Measurements from ENCODE around the gene CACNA2D2.

Gene CACNA2D2

DNA sequence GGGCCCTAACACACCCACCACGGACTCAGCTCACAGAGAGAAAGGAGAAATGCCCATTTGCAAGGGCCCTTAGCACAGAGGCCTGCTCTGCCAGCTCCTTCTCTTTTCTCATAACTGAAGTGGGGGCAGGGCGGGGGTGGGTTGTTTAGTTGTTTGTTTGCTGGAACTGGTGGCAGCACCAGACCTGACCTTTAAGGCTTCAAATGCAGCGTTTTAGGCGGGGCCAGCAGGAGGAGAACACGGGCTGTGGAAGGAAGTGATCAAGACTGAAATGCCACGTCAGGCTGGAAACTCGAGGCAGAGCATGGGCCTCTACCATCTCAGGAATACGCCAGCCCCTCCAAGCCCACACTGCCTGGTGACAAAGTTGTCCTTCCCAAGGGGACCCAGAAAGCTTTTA lies 9.3 kb downstream of the CACNA2D2 start:
- Histone ChIP-seq H3K9me3 (ENCODE audit: insufficient read depth, low read length) (no peaks in the 10 kb centered on the region), H3K4me3 (ENCODE audit: insufficient read depth, low read length, poor library complexity, severe bottlenecking) (no peak overlapping the region), H3K27me3 (ENCODE audit: low read length) (no peaks in the 10 kb centered on the region), H3K9me2 (replicated peaks; ENCODE audit: insufficient read depth, low read length) (no peaks in the 10 kb centered on the region), H4K20me1 (ENCODE audit: low read depth, low read length) (no peaks in the 10 kb centered on the region), H3K9ac (ENCODE audit: low read length) (no peak overlapping the region), H3K4me2 (ENCODE audit: low read depth, low read length, poor library complexity, severe bottlenecking) (no peak overlapping the region), H2AFZ (ENCODE audit: low read depth, low read length, severe bottlenecking) (no peak overlapping the region), H3K27ac (ENCODE audit: low read depth, low read length) (no peak overlapping the region), H3K79me2 (ENCODE audit: insufficient read depth, low read length) (no peaks in the 10 kb centered on the region), H3F3A (ENCODE audit: insufficient read depth) (no peaks in the 10 kb centered on the region), H3K36me3 (ENCODE audit: low read length) (no peaks in the 10 kb centered on the region)
- TF ChIP-seq, protein P1, sequence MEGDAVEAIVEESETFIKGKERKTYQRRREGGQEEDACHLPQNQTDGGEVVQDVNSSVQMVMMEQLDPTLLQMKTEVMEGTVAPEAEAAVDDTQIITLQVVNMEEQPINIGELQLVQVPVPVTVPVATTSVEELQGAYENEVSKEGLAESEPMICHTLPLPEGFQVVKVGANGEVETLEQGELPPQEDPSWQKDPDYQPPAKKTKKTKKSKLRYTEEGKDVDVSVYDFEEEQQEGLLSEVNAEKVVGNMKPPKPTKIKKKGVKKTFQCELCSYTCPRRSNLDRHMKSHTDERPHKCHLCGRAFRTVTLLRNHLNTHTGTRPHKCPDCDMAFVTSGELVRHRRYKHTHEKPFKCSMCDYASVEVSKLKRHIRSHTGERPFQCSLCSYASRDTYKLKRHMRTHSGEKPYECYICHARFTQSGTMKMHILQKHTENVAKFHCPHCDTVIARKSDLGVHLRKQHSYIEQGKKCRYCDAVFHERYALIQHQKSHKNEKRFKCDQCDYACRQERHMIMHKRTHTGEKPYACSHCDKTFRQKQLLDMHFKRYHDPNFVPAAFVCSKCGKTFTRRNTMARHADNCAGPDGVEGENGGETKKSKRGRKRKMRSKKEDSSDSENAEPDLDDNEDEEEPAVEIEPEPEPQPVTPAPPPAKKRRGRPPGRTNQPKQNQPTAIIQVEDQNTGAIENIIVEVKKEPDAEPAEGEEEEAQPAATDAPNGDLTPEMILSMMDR (IDR thresholded peaks at IDR 0.05; ENCODE audit: insufficient read depth, low read length, poor library complexity, severe bottlenecking) = no peak
- TF ChIP-seq EZH2phosphoT487 (conservative IDR thresholded peaks at IDR 0.05; ENCODE audit: low read length) = no peak

DNA sequence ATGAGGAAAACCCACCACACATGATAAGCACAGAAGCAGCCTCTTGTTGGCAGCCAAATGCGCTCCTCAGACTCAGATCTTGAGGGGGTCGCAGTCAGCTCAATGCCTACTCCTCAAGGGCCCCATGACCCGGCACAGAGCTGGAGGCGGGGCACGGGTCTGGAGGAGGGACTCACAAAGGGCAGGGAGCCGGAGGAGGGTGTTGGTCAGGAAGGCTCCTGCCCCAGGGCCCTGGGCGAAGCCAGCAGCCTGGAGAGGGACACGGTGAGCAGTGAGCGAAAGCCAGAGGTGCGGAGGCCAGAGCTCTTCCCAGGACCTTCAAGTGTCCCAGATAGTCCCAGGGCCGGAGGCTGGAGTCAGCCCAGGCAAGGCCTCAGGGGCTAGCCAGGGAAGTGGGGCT lies 9.8 kb downstream of the CACNA2D2 start:
- no peak overlapping the region for H3K9ac ChIP-seq (ENCODE audit: low read length)

DNA sequence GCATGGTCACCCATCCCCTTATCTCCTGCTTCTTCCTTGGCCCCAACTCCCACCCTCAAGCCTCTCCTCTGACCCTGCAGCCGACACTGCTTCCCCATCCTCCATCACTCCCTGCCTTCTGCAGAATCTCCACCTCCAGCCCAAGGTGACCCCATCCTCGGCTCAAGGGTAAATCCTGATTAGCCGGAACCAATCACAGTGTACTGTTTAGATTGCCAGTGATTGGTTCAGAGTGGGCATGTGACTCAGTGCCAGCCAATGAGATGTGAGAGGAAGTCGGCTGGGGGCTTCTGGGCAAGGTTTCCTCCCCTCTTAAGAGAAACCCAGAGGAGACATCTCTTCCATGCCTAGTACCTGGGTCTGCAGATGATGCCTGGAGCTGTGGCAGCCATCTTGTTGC lies 10.3 kb downstream of the CACNA2D2 start:
- no peak overlapping the region for H3K4me2 ChIP-seq (ENCODE audit: low read depth, low read length, poor library complexity, severe bottlenecking)
- H3K79me2 ChIP-seq (ENCODE audit: insufficient read depth, low read length) = no peaks in the 10 kb centered on the region

More for the DNA sequence above, 9.8 kb downstream of the CACNA2D2 start:
- TF ChIP-seq EZH2phosphoT487 (conservative IDR thresholded peaks at IDR 0.05; ENCODE audit: low read length) = no peak
- TF ChIP-seq, protein P1 (IDR thresholded peaks at IDR 0.05; ENCODE audit: insufficient read depth, low read length, poor library complexity, severe bottlenecking) = no peak
- Histone ChIP-seq H4K20me1 (ENCODE audit: low read depth, low read length) (no peaks in the 10 kb centered on the region), H3K79me2 (ENCODE audit: insufficient read depth, low read length) (no peaks in the 10 kb centered on the region), H3K9me2 (replicated peaks; ENCODE audit: insufficient read depth, low read length) (no peaks in the 10 kb centered on the region), H3K4me2 (ENCODE audit: low read depth, low read length, poor library complexity, severe bottlenecking) (no peak overlapping the region), H3K27ac (ENCODE audit: low read depth, low read length) (no peak overlapping the region), H3K9me3 (ENCODE audit: insufficient read depth, low read length) (no peaks in the 10 kb centered on the region), H3K4me3 (ENCODE audit: insufficient read depth, low read length, poor library complexity, severe bottlenecking) (no peak overlapping the region), H3K27me3 (ENCODE audit: low read length) (no peaks in the 10 kb centered on the region), H3F3A (ENCODE audit: insufficient read depth) (no peaks in the 10 kb centered on the region), H3K36me3 (ENCODE audit: low read length) (no peaks in the 10 kb centered on the region), H2AFZ (ENCODE audit: low read depth, low read length, severe bottlenecking) (no peak overlapping the region)

More for the DNA sequence above, 10.3 kb downstream of the CACNA2D2 start:
- no peaks in the 10 kb centered on the region for H3K9me2 ChIP-seq (replicated peaks; ENCODE audit: insufficient read depth, low read length)
- H3K27ac ChIP-seq (ENCODE audit: low read depth, low read length) = no peak overlapping the region
- H3K36me3 ChIP-seq (ENCODE audit: low read length) = no peaks in the 10 kb centered on the region
- no peak for TF ChIP-seq EZH2phosphoT487 (conservative IDR thresholded peaks at IDR 0.05; ENCODE audit: low read length)
- TF ChIP-seq, protein P1 (IDR thresholded peaks at IDR 0.05; ENCODE audit: insufficient read depth, low read length, poor library complexity, severe bottlenecking) = no peak
- H3K4me3 ChIP-seq (ENCODE audit: insufficient read depth, low read length, poor library complexity, severe bottlenecking) = no peak overlapping the region
- H3K9ac ChIP-seq (ENCODE audit: low read length) = no peak overlapping the region
- no peaks in the 10 kb centered on the region for H3F3A ChIP-seq (ENCODE audit: insufficient read depth)
- no peaks in the 10 kb centered on the region for H3K27me3 ChIP-seq (ENCODE audit: low read length)
- H4K20me1 ChIP-seq (ENCODE audit: low read depth, low read length) = no peaks in the 10 kb centered on the region
- no peaks in the 10 kb centered on the region for H3K9me3 ChIP-seq (ENCODE audit: insufficient read depth, low read length)
- H2AFZ ChIP-seq (ENCODE audit: low read depth, low read length, severe bottlenecking) = no peak overlapping the region

Data from SU-DHL-6 (cell line).